ENCODE results near the gene RIT1. TPM values are rescaled to one million over a fixed set of nuclear protein-coding genes. Genes with fewer than 3 reads are reported as not detected.

RIT1 gene
- total and polyA plus RNA-seq, 4 donors, result 15.8 to 58.2 (median 42.5) TPM

DNA sequence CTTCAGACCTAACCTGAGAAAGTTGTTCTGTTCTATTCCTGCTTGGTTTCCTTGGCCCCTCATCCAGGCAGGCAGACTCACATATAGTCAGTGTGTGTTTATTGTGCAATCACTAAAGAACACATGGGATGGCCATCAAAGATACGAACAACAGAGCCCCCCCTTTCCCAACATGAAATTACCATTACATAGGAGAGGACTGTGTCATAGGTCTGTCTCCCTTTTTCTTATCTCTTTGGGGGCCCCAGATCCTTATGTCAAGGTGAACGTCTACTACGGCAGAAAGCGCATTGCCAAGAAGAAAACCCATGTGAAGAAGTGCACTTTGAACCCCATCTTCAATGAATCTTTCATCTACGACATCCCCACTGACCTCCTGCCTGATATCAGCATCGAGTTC lies 30.2 kb downstream of the RIT1 start:
- H3K4me1 ChIP-seq (ENCODE audit: control insufficient read depth in 5 of 5, insufficient read depth in 5 of 5, low read length in 5 of 5), result no peaks in the 10 kb centered on the region
- no peak for ATAC-seq (ENCODE audit: insufficient read depth, low FRiP score)
- TF ChIP-seq, protein P1, sequence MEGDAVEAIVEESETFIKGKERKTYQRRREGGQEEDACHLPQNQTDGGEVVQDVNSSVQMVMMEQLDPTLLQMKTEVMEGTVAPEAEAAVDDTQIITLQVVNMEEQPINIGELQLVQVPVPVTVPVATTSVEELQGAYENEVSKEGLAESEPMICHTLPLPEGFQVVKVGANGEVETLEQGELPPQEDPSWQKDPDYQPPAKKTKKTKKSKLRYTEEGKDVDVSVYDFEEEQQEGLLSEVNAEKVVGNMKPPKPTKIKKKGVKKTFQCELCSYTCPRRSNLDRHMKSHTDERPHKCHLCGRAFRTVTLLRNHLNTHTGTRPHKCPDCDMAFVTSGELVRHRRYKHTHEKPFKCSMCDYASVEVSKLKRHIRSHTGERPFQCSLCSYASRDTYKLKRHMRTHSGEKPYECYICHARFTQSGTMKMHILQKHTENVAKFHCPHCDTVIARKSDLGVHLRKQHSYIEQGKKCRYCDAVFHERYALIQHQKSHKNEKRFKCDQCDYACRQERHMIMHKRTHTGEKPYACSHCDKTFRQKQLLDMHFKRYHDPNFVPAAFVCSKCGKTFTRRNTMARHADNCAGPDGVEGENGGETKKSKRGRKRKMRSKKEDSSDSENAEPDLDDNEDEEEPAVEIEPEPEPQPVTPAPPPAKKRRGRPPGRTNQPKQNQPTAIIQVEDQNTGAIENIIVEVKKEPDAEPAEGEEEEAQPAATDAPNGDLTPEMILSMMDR (IDR thresholded peaks at IDR 0.05; ENCODE audit: control extremely low read depth, extremely low read depth), result no peak
- DNase-seq, result no peak
- H3K9me3 ChIP-seq (ENCODE audit: control insufficient read depth in 4 of 4, insufficient read depth in 3 of 4, low read length in 3 of 4), result no peaks in the 10 kb centered on the region
- no peaks in the 10 kb centered on the region for H3K27me3 ChIP-seq (ENCODE audit: control insufficient read depth in 3 of 3, insufficient read depth in 3 of 3, low read length in 2 of 3)
- H3K36me3 ChIP-seq (ENCODE audit: control insufficient read depth in 4 of 4, insufficient read depth in 4 of 4, low read length in 4 of 4), result peaks cover 0 to 6% (median 0%) of the 10 kb centered on the region in 4 donors
- 90 to 94% methylated on average over 6 of the region's 6 CpGs for WGBS, 2 donors
- H3K9ac ChIP-seq (ENCODE audit: insufficient read depth in 1 of 2, low read length in 2 of 2), result no peak overlapping the region
- no peak overlapping the region for H3K4me3 ChIP-seq
- no peak overlapping the region for H3K27ac ChIP-seq (ENCODE audit: low read depth in 1 of 2, low read length in 1 of 2)

DNA sequence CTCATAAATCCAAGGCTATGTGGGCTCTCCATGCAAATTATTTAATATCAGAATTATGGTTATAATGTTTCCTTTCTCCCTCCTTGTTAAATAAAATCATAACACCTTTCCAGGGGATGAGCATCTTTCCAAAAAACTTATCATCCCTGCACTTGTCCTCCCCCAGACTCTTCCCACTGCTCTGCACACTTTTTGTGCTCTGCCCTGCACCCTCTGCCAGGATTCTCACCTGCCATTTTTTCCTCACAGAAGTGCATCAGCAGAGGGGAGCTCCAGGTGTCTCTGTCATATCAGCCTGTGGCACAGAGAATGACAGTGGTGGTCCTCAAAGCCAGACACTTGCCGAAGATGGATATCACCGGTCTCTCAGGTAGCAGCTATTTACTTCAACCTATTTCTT lies 30.9 kb downstream of the RIT1 start:
- WGBS, 2 donors, result 96 to 98% methylated on average over 2 of the region's 2 CpGs
- TF ChIP-seq, protein P1 (IDR thresholded peaks at IDR 0.05; ENCODE audit: control extremely low read depth, extremely low read depth), result no peak
- no peak for DNase-seq

DNA sequence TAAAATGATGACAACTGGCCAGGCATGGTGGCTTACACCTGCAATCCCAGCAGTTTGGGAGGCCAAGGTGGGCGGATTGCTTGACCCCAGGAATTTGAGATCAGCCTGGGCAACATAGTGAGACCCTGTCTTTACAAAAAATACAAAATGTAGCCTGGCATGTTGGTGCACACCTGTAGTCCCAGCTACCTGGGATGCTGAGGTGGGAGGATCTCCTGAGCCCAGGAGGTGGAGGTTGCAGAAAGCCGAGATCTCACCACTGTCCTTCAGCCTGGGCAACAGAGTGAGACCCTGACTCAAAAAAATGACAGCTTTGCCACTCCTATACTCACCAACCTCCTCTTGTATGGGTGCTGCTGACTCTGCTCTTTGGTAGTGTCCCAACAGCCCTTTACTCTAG lies 33.2 kb downstream of the RIT1 start:
- H3K27ac ChIP-seq (ENCODE audit: low read depth in 1 of 2, low read length in 1 of 2), result no peak overlapping the region
- no peaks in the 10 kb centered on the region for H3K9me3 ChIP-seq (ENCODE audit: control insufficient read depth in 4 of 4, insufficient read depth in 3 of 4, low read length in 3 of 4)
- no peak for DNase-seq
- H3K36me3 ChIP-seq (ENCODE audit: control insufficient read depth in 4 of 4, insufficient read depth in 4 of 4, low read length in 4 of 4), result peaks cover 0 to 4% (median 0%) of the 10 kb centered on the region in 4 donors
- no peak overlapping the region for H3K9ac ChIP-seq (ENCODE audit: insufficient read depth in 1 of 2, low read length in 2 of 2)
- no peaks in the 10 kb centered on the region for H3K27me3 ChIP-seq (ENCODE audit: control insufficient read depth in 3 of 3, insufficient read depth in 3 of 3, low read length in 2 of 3)
- ATAC-seq (ENCODE audit: insufficient read depth, low FRiP score), result no peak
- no peaks in the 10 kb centered on the region for H3K4me1 ChIP-seq (ENCODE audit: control insufficient read depth in 5 of 5, insufficient read depth in 5 of 5, low read length in 5 of 5)
- no peak overlapping the region for H3K4me3 ChIP-seq
- TF ChIP-seq, protein P1 (IDR thresholded peaks at IDR 0.05; ENCODE audit: control extremely low read depth, extremely low read depth), result no peak
- WGBS, 2 donors, result 90 to 97% methylated on average over 2 of the region's 2 CpGs

More for the DNA sequence above, 30.9 kb downstream of the RIT1 start:
- Histone ChIP-seq H3K4me1 (ENCODE audit: control insufficient read depth in 5 of 5, insufficient read depth in 5 of 5, low read length in 5 of 5) (no peaks in the 10 kb centered on the region), H3K9me3 (ENCODE audit: control insufficient read depth in 4 of 4, insufficient read depth in 3 of 4, low read length in 3 of 4) (no peaks in the 10 kb centered on the region), H3K27me3 (ENCODE audit: control insufficient read depth in 3 of 3, insufficient read depth in 3 of 3, low read length in 2 of 3) (no peaks in the 10 kb centered on the region), H3K4me3 (no peak overlapping the region), H3K27ac (ENCODE audit: low read depth in 1 of 2, low read length in 1 of 2) (no peak overlapping the region), H3K36me3 (ENCODE audit: control insufficient read depth in 4 of 4, insufficient read depth in 4 of 4, low read length in 4 of 4) (peaks cover 0 to 4% (median 0%) of the 10 kb centered on the region in 4 donors), H3K9ac (ENCODE audit: insufficient read depth in 1 of 2, low read length in 2 of 2) (no peak overlapping the region)
- no peak for ATAC-seq (ENCODE audit: insufficient read depth, low FRiP score)

DNA sequence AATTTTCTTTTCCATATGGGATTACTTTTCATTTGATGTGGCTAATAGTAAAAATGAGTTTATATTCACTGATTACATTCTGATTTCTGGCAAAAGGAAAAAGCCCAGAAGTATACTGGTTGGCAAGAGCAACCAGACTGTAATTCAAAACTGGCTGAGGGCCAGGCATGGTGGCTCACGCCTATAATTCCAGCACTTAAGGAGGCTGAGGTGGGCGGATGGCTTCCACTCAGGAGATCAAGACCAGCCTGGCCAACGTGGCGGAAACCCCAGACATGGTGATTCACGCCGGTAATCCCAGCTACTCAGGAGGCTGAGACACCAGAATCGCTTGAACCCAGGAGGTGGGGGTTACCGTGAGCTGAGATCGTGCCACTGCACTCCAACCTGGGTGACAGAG lies 37.3 kb downstream of the RIT1 start:
- 75 to 80% methylated on average over 9 of the region's 9 CpGs for WGBS, 2 donors
- Histone ChIP-seq H3K9ac (ENCODE audit: insufficient read depth in 1 of 2, low read length in 2 of 2) (no peak overlapping the region), H3K4me3 (no peak overlapping the region), H3K4me1 (ENCODE audit: control insufficient read depth in 5 of 5, insufficient read depth in 5 of 5, low read length in 5 of 5) (peaks cover 0 to 3% (median 0%) of the 10 kb centered on the region in 5 donors), H3K36me3 (ENCODE audit: control insufficient read depth in 4 of 4, insufficient read depth in 4 of 4, low read length in 4 of 4) (peaks cover 0 to 2% (median 0%) of the 10 kb centered on the region in 4 donors), H3K9me3 (ENCODE audit: control insufficient read depth in 4 of 4, insufficient read depth in 3 of 4, low read length in 3 of 4) (no peaks in the 10 kb centered on the region), H3K27ac (ENCODE audit: low read depth in 1 of 2, low read length in 1 of 2) (no peak overlapping the region), H3K27me3 (ENCODE audit: control insufficient read depth in 3 of 3, insufficient read depth in 3 of 3, low read length in 2 of 3) (no peaks in the 10 kb centered on the region)
- TF ChIP-seq, protein P1 (IDR thresholded peaks at IDR 0.05; ENCODE audit: control extremely low read depth, extremely low read depth), result no peak
- ATAC-seq (ENCODE audit: insufficient read depth, low FRiP score) (no peak), DNase-seq (peak; percentile 22 to 47 (median 41))

Measured in lung (tissue), 12 donors.